ENCODE measurements around the gene SRD5A2. TPM values are rescaled to one million over a fixed set of nuclear protein-coding genes. Genes with fewer than 3 reads are reported as not detected.
A peak's percentile ranks its signal among the peaks of the same experiment; 100 is the strongest.
"Not testable (repeated sequence)": the region's sequence is repeated elsewhere in the genome, so short reads cannot be mapped to it uniquely, and the experiment has no call there.

The SRD5A2 gene
- total and polyA plus RNA-seq, 2 of the 8 experiments (the other 6 are each of a cell fraction or from before 2014, with no cell fraction given): 0.02 TPM; not detected in 1

DNA sequence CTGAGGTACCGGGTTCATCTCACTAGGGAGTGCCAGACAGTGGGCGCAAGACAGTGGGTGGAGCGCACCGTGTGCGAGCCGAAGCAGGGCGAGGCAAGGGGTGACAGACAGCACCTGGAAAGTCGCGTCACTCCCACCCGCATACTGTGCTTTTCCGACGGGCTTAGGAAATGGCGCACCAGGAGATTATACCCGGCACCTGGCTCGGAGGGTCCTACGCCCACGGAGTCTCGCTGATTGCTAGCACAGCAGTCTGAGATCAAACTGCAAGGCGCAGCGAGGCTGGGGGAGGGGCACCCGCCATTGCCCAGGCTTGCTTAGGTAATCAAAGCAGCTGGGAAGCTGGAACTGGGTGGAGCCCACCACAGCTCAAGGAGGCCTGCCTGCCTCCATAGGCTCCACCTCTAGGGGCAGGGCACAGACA is 84.3 kb downstream of the SRD5A2 start:
- H3K27ac ChIP-seq (ENCODE audit: low read depth, low read length); CTCF ChIA-PET (ENCODE audit: partially characterized antibody): not testable (repeated sequence)

More for the DNA sequence above, 84.3 kb downstream of the SRD5A2 start:
- H4K8ac ChIP-seq (ENCODE audit: extremely low read depth, insufficient read depth, low read length); H2BK15ac ChIP-seq (ENCODE audit: low read length); H4K5ac ChIP-seq (ENCODE audit: insufficient read length, low read depth, low read length); H3K79me1 ChIP-seq (ENCODE audit: low read depth, low read length); H3K56ac ChIP-seq (replicated peaks; ENCODE audit: insufficient read length, low read depth, low read length); H2BK20ac ChIP-seq (ENCODE audit: low read length); H4K91ac ChIP-seq (replicated peaks; ENCODE audit: insufficient read length, low read length); H3K9me3 ChIP-seq (ENCODE audit: insufficient read depth in 2 of 2, low read depth in 1 of 2, low read length in 1 of 2); H3K27me3 ChIP-seq (replicated peaks in 1 of 4; ENCODE audit: control insufficient read depth in 3 of 4, extremely low read depth in 1 of 4, insufficient read depth in 3 of 4, low read length in 3 of 4); FAIRE-seq; H3K4ac ChIP-seq (replicated peaks; ENCODE audit: insufficient read length, low read depth, low read length); H2AK5ac ChIP-seq (ENCODE audit: low read depth, low read length); H3K14ac ChIP-seq (ENCODE audit: insufficient read length); H3K23ac ChIP-seq (ENCODE audit: insufficient read length); H3K79me2 ChIP-seq (ENCODE audit: control insufficient read depth in 1 of 2, insufficient read depth in 2 of 2, low read length in 2 of 2); H3K36me3 ChIP-seq (ENCODE audit: control insufficient read depth in 2 of 4, insufficient read depth in 4 of 4, low read length in 3 of 4); H2BK120ac ChIP-seq (replicated peaks; ENCODE audit: low read depth, low read length); H3K23me2 ChIP-seq (ENCODE audit: low read depth, low read length); H3K4me1 ChIP-seq (replicated peaks in 1 of 4; ENCODE audit: control insufficient read depth in 3 of 4, insufficient read depth in 4 of 4, low read length in 3 of 4); H4K20me1 ChIP-seq (replicated peaks in 1 of 2; ENCODE audit: control insufficient read depth in 1 of 2, insufficient read depth in 2 of 2, low read length in 2 of 2): not testable (repeated sequence)
- peak overlapping the region; percentile 76; the same call in 1 of the 2 replicates for H2BK12ac ChIP-seq (ENCODE audit: low read depth, low read length)
- peak overlapping the region; percentile 90 for H2AFZ ChIP-seq (ENCODE audit: low read length)
- 0 out of 2 replicates have a peak, but pooled peaks have one; percentile 3 for TF ChIP-seq YY1 (IDR thresholded peaks at IDR 0.05; ENCODE audit: low read depth, low read length)
- WGBS, 2 experiments (ENCODE audit: extremely low coverage in 1 of 2, insufficient coverage in 1 of 2, insufficient read length in 1 of 2, insufficient replicate concordance in 2 of 2, low coverage in 1 of 2, low lambda C conversion rate in 2 of 2, missing lambda C conversion rate in 1 of 2): 48% methylated on average over 21 of the region's 21 CpGs; no CpG with 5 or more reads in 1 of the 2 experiments
- peak overlapping the region; percentile 86; the same call in 1 of the 2 replicates for H2BK5ac ChIP-seq (ENCODE audit: low read depth, low read length)
- peak overlapping the region; percentile 62 for H3K18ac ChIP-seq (ENCODE audit: extremely low read depth, low read length)
- peak; percentile 3 to 72 for DNase-seq (ENCODE audit: low read depth in 1 of 2, low spot score in 2 of 2)
- peak overlapping the region; percentile 42 to 71 for H3K4me2 ChIP-seq (ENCODE audit: insufficient read depth in 1 of 2, low read depth in 2 of 2, low read length in 2 of 2)
- POLR2A ChIA-PET (ENCODE audit: partially characterized antibody): interaction anchor here (0.6 kb wide), 1 partner anchor 187 kb away, joined by 3 read pairs; no protein-coding TSS in a partner anchor
- H3K9ac ChIP-seq (replicated peaks in 1 of 4; ENCODE audit: extremely low read depth in 1 of 4, low read depth in 3 of 4, low read length in 3 of 4): peak overlapping the region in 3 of 4 experiments; percentile 26 to 77 (median 60); a peak in 5 of 7 replicates
- H3K4me3 ChIP-seq (ENCODE audit: extremely low read depth in 1 of 4, insufficient read depth in 2 of 4, low read depth in 3 of 4, low read length in 4 of 4): peak overlapping the region; percentile 42 to 93 (median 54)

Data from H1 (cell line).